Neuronal stem cell (in vitro differentiated cells): ENCODE measurements around the gene ABHD8.

Source experiments
- DNase-seq: peaks from one replicate; pipeline ENCODE4 v3.0.0-alpha.2; 2013; ENCODE audit warnings: low spot score
- H2AFZ ChIP-seq: one replicate; pipeline ENCODE4 v1.6.1; 2013; ENCODE audit warnings: mild to moderate bottlenecking, low read length, inconsistent platforms
- H2AK5ac ChIP-seq: 2 replicates; pipeline ENCODE4 v1.6.1; 2013; ENCODE audit warnings: low read depth, mild to moderate bottlenecking, inconsistent platforms, low read length, moderate library complexity, mixed read lengths
- H2BK120ac ChIP-seq: 2 replicates; pipeline ENCODE4 v1.6.1; 2013; ENCODE audit warnings: low read depth, mild to moderate bottlenecking, inconsistent platforms, low read length, moderate library complexity, mixed read lengths
- H2BK12ac ChIP-seq: one replicate; pipeline ENCODE4 v1.6.1; 2013; ENCODE audit warnings: low read length, inconsistent platforms
- H2BK15ac ChIP-seq: 2 replicates; pipeline ENCODE4 v1.6.1; 2013; ENCODE audit warnings: mild to moderate bottlenecking, low read length, inconsistent platforms, mixed read lengths
- H2BK5ac ChIP-seq: one replicate; pipeline ENCODE4 v1.6.1; 2013; ENCODE audit warnings: inconsistent platforms, mild to moderate bottlenecking, low read length, moderate library complexity
- H3K14ac ChIP-seq: one replicate; pipeline ENCODE4 v1.6.1; 2013; ENCODE audit warnings: low read length, inconsistent platforms
- H3K18ac ChIP-seq: 2 replicates; pipeline ENCODE4 v1.6.1; 2013; ENCODE audit warnings: low read length, inconsistent platforms
- H3K23ac ChIP-seq: 2 replicates; pipeline ENCODE4 v1.6.1; 2013; ENCODE audit warnings: low read depth, mild to moderate bottlenecking, mixed read lengths, low read length, inconsistent platforms; ENCODE audit not compliant: poor library complexity
- H3K27ac ChIP-seq: replicated peaks from 3 replicates; pipeline ENCODE4 v1.5.1; 2013; ENCODE audit warnings: low read length, inconsistent platforms
- H3K27me3 ChIP-seq, 3 experiments: 2 replicates each; pipeline ENCODE4 v1.6.1; 2013; ENCODE audit warnings: low read length in 3 of 3, mild to moderate bottlenecking in 2 of 3, inconsistent platforms in 1 of 3, low read depth in 1 of 3, mixed read lengths in 1 of 3, moderate library complexity in 1 of 3; ENCODE audit not compliant: control insufficient read depth in 3 of 3, insufficient read depth in 3 of 3
- H3K36me3 ChIP-seq, 2 donors: replicated peaks in 1 of 2; 2 replicates each; pipeline ENCODE4 v1.6.1; 2013; ENCODE audit warnings: low read length in 2 of 2; ENCODE audit not compliant: control insufficient read depth in 2 of 2, insufficient read depth in 2 of 2
- H3K4ac ChIP-seq: 2 replicates; pipeline ENCODE4 v1.6.1; 2013; ENCODE audit warnings: inconsistent platforms, mild to moderate bottlenecking, low read length, moderate library complexity
- H3K4me1 ChIP-seq, 2 donors: 1 replicate in 1 of 2; 2 replicates in 1 of 2; pipeline ENCODE4 v1.6.1; 2013; ENCODE audit warnings: low read length in 2 of 2, low read depth in 1 of 2; ENCODE audit not compliant: control insufficient read depth in 2 of 2, insufficient read depth in 1 of 2
- H3K4me2 ChIP-seq: one replicate; pipeline ENCODE4 v1.6.1; 2013; ENCODE audit warnings: mild to moderate bottlenecking, low read length, inconsistent platforms; ENCODE audit not compliant: insufficient read depth, poor library complexity, severe bottlenecking
- H3K4me3 ChIP-seq, 2 donors: 2 replicates each; pipeline ENCODE4 v1.5.1; 2013; ENCODE audit warnings: low read length in 2 of 2, mild to moderate bottlenecking in 2 of 2, inconsistent platforms in 1 of 2, moderate library complexity in 1 of 2
- H3K79me1 ChIP-seq: one replicate; pipeline ENCODE4 v1.6.1; 2013; ENCODE audit warnings: low read depth, mild to moderate bottlenecking, inconsistent platforms, low read length, moderate library complexity
- H3K9ac ChIP-seq: one replicate; pipeline ENCODE4 v1.6.1; 2013; ENCODE audit warnings: mild to moderate bottlenecking, low read depth, low read length, inconsistent platforms; ENCODE audit not compliant: poor library complexity
- H3K9me3 ChIP-seq, 2 donors: replicated peaks in 1 of 2; 2 replicates each; pipeline versions ENCODE3 to v1.6.1; 2013; ENCODE audit warnings: low read length in 2 of 2, mild to moderate bottlenecking in 2 of 2, inconsistent platforms in 1 of 2, low read depth in 1 of 2, mixed read lengths in 1 of 2, moderate library complexity in 1 of 2; ENCODE audit not compliant: control insufficient read depth in 2 of 2, insufficient read depth in 1 of 2
- H4K8ac ChIP-seq: one replicate; pipeline ENCODE4 v1.6.1; 2013; ENCODE audit warnings: low read depth, mild to moderate bottlenecking, inconsistent platforms, low read length, moderate library complexity
- H4K91ac ChIP-seq: one replicate; pipeline ENCODE4 v1.6.1; 2013; ENCODE audit warnings: low read length, low read depth, mild to moderate bottlenecking, inconsistent platforms; ENCODE audit not compliant: poor library complexity
- WGBS, 2 donors: extraction: QIAGEN DNeasy Blood & Tissue Kit; methylation state at CpG; one replicate each; pipeline ENCODE4 v1.1.7; 2013; ENCODE audit warnings: missing lambda C conversion rate in 2 of 2, mixed read lengths in 1 of 2; ENCODE audit not compliant: insufficient read length in 2 of 2, insufficient replicate concordance in 1 of 2; ENCODE audit errors: extremely low coverage in 2 of 2; 5-methylcytosine and 5-hydroxymethylcytosine counted together

Gene ABHD8

GRCh38 chr19:17305517-17306284 lies 2.5 kb upstream of the ABHD8 start, which contains the start of gene MRPL34:
Gene MRPL34 (plus strand): TSS chr19:17305872. CDS start chr19:17305893, 21 bp downstream.
- H3K4me2 ChIP-seq: peak within 1 kb of the TSS; percentile 94

GRCh38 chr19:17305216-17305516 lies 1.9 kb upstream of the ABHD8 start:
- Histone ChIP-seq H3K27me3 (no peaks in the 10 kb centered on the region), H3K79me1 (peaks cover 4% of the 10 kb centered on the region), H3K4me2 (peak overlapping the region; percentile 94), H3K4ac (no peak overlapping the region), H2AK5ac (no peak overlapping the region), H2BK15ac (no peak overlapping the region), H3K4me1 (peaks cover 13 to 14% of the 10 kb centered on the region in 2 donors), H3K27ac (peak overlapping the region; percentile 56), H2BK5ac (peak overlapping the region; percentile 32), H2AFZ (peak overlapping the region; percentile 93), H4K91ac (no peak overlapping the region), H3K36me3 (peaks cover 2 to 6% of the 10 kb centered on the region in 2 donors), H3K18ac (peak overlapping the region; percentile 76), H2BK120ac (no peak overlapping the region), H3K9me3 (no peaks in the 10 kb centered on the region), H3K23ac (no peak overlapping the region), H3K14ac (no peak overlapping the region), H3K4me3 (peak overlapping the region in 1 of 2 donors; percentile 75), H2BK12ac (no peak overlapping the region), H4K8ac (no peak overlapping the region), H3K9ac (no peak overlapping the region)
- no peak for DNase-seq
- WGBS, 2 donors: no CpG with 5 or more reads among the region's 7 CpGs

More at GRCh38 chr19:17305517-17306284, 2.5 kb upstream of the ABHD8 start, which contains the start of gene MRPL34:
- Histone ChIP-seq H2BK12ac (no peak within 1 kb of the TSS), H2AFZ (peak within 1 kb of the TSS; percentile 93), H3K23ac (peak within 1 kb of the TSS; percentile 77), H3K14ac (no peak within 1 kb of the TSS), H3K79me1 (peaks cover 7% of the 10 kb centered on the region), H3K18ac (peak within 1 kb of the TSS; percentile 98), H3K4me1 (peaks cover 16 to 18% of the 10 kb centered on the region in 2 donors), H2BK15ac (peak within 1 kb of the TSS; percentile 62), H4K8ac (no peak within 1 kb of the TSS), H4K91ac (no peak within 1 kb of the TSS), H3K27ac (peak within 1 kb of the TSS; percentile 86), H2AK5ac (peak within 1 kb of the TSS; percentile 71), H3K27me3 (no peaks in the 10 kb centered on the region), H2BK5ac (peak within 1 kb of the TSS; percentile 32), H3K36me3 (peaks cover 2 to 8% of the 10 kb centered on the region in 2 donors), H3K9me3 (no peaks in the 10 kb centered on the region), H3K4me3 (peak within 1 kb of the TSS; percentile 75 to 85), H2BK120ac (no peak within 1 kb of the TSS), H3K4ac (peak within 1 kb of the TSS; percentile 38), H3K9ac (peak within 1 kb of the TSS; percentile 89)
- WGBS, 2 donors: no CpG with 5 or more reads among the region's 55 CpGs
- peak; percentile 98 for DNase-seq

- H2BK120ac ChIP-seq: no peak overlapping the region
- no peak overlapping the region for H2BK12ac ChIP-seq
- H2AFZ ChIP-seq: no peak overlapping the region
- H3K9ac ChIP-seq: no peak overlapping the region
- no peaks in the 10 kb centered on the region for H3K27me3 ChIP-seq
- H3K9me3 ChIP-seq: no peaks in the 10 kb centered on the region
- no peak overlapping the region for H2BK5ac ChIP-seq
- no peak for DNase-seq
- no peak overlapping the region for H3K4ac ChIP-seq
- H3K14ac ChIP-seq: no peak overlapping the region
- H3K4me2 ChIP-seq: no peak overlapping the region
- no peak overlapping the region for H2AK5ac ChIP-seq
- peaks cover 4% of the 10 kb centered on the region for H3K79me1 ChIP-seq
- no peak overlapping the region for H3K18ac ChIP-seq
- H4K91ac ChIP-seq: no peak overlapping the region
- H3K27ac ChIP-seq: no peak overlapping the region
- no peak overlapping the region for H4K8ac ChIP-seq
- peaks cover 11 to 14% of the 10 kb centered on the region in 2 donors for H3K4me1 ChIP-seq
- H3K4me3 ChIP-seq: no peak overlapping the region
- H3K23ac ChIP-seq: no peak overlapping the region
- H2BK15ac ChIP-seq: no peak overlapping the region
- WGBS, 2 donors: 100% methylated on average over 1 of the region's 12 CpGs; no CpG with 5 or more reads in 1 of the 2 donors
- H3K36me3 ChIP-seq: peaks cover 2 to 7% of the 10 kb centered on the region in 2 donors
Measured at GRCh38 chr19:17304386-17305215, 1.4 kb upstream of the ABHD8 start.

GRCh38 chr19:17303940-17304267 lies 679 bp upstream of the ABHD8 start:
- no peak overlapping the region for H2BK5ac ChIP-seq
- H4K91ac ChIP-seq: no peak overlapping the region
- H3K18ac ChIP-seq: no peak overlapping the region
- no peak overlapping the region for H3K9ac ChIP-seq
- H3K14ac ChIP-seq: no peak overlapping the region
- H3K4me2 ChIP-seq: peak overlapping the region; percentile 48
- H3K36me3 ChIP-seq: peaks cover 2 to 8% of the 10 kb centered on the region in 2 donors
- H3K27me3 ChIP-seq: no peaks in the 10 kb centered on the region
- H2AFZ ChIP-seq: peak overlapping the region; percentile 87
- H3K4me3 ChIP-seq: peak overlapping the region in 1 of 2 donors; percentile 60
- no peak overlapping the region for H3K27ac ChIP-seq
- H2BK15ac ChIP-seq: no peak overlapping the region
- H3K79me1 ChIP-seq: peaks cover 4% of the 10 kb centered on the region
- no peak overlapping the region for H3K23ac ChIP-seq
- H4K8ac ChIP-seq: no peak overlapping the region
- no peak for DNase-seq
- H3K4ac ChIP-seq: no peak overlapping the region
- no peak overlapping the region for H2AK5ac ChIP-seq
- no peak overlapping the region for H2BK12ac ChIP-seq
- no peaks in the 10 kb centered on the region for H3K9me3 ChIP-seq
- peaks cover 11 to 14% of the 10 kb centered on the region in 2 donors for H3K4me1 ChIP-seq
- WGBS, 2 donors: no CpG with 5 or more reads among the region's 12 CpGs
- H2BK120ac ChIP-seq: no peak overlapping the region
